ENCODE data around the gene BAMBI. TPM values are rescaled to one million over a fixed set of nuclear protein-coding genes. Genes with fewer than 3 reads are reported as not detected.

BAMBI gene
- total RNA-seq, 1 donor: 14.8 TPM

GRCh38 chr10:28715246-28715645, 37.9 kb downstream of the BAMBI start:
- Histone ChIP-seq H3K79me2 (ENCODE audit: insufficient read depth, low read length) (no peaks in the 10 kb centered on the region), H3K4me1 (ENCODE audit: insufficient read depth, low read length) (peaks cover 10% of the 10 kb centered on the region), H3K9me3 (ENCODE audit: low read depth, low read length) (no peaks in the 10 kb centered on the region), H2AFZ (ENCODE audit: low read length) (no peak overlapping the region), H4K20me1 (ENCODE audit: insufficient read depth, low read length) (no peaks in the 10 kb centered on the region), H3K4me3 (ENCODE audit: insufficient read depth, low read length) (no peak overlapping the region), H3K4me2 (ENCODE audit: insufficient read depth, low read length) (no peak overlapping the region), H3K27ac (ENCODE audit: low read depth, low read length) (no peak overlapping the region), H3K27me3 (ENCODE audit: insufficient read depth, low read length) (no peaks in the 10 kb centered on the region), H3K36me3 (ENCODE audit: insufficient read depth, low read length) (no peaks in the 10 kb centered on the region)
- no peak for DNase-seq (ENCODE audit: insufficient read length, low spot score, missing footprints)
- TF ChIP-seq, protein P1, sequence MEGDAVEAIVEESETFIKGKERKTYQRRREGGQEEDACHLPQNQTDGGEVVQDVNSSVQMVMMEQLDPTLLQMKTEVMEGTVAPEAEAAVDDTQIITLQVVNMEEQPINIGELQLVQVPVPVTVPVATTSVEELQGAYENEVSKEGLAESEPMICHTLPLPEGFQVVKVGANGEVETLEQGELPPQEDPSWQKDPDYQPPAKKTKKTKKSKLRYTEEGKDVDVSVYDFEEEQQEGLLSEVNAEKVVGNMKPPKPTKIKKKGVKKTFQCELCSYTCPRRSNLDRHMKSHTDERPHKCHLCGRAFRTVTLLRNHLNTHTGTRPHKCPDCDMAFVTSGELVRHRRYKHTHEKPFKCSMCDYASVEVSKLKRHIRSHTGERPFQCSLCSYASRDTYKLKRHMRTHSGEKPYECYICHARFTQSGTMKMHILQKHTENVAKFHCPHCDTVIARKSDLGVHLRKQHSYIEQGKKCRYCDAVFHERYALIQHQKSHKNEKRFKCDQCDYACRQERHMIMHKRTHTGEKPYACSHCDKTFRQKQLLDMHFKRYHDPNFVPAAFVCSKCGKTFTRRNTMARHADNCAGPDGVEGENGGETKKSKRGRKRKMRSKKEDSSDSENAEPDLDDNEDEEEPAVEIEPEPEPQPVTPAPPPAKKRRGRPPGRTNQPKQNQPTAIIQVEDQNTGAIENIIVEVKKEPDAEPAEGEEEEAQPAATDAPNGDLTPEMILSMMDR (IDR thresholded peaks at IDR 0.05; ENCODE audit: extremely low read depth, low read depth, low read length): no peak

DNA sequence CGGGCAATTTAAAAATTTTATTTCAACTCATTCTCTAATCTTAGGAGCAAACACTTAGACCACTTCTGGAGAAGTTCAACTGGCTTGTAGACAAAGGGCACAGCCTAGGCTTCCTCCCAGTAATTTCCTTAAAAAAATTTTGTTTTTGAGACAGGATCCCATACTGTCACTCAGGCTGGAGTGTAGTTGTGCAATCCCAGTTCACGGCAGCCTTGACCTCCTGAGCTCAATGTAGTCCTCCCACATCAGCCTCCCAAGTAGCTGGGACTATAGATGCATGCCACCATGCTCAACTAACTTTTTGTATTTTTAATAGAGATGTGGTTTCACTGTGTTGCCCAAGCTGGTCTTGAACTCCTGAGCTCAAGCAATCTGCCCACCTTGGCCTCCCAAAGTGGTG, 38.4 kb downstream of the BAMBI start:
- no peak overlapping the region for H2AFZ ChIP-seq (ENCODE audit: low read length)
- no peaks in the 10 kb centered on the region for H4K20me1 ChIP-seq (ENCODE audit: insufficient read depth, low read length)
- H3K4me2 ChIP-seq (ENCODE audit: insufficient read depth, low read length): no peak overlapping the region
- no peaks in the 10 kb centered on the region for H3K9me3 ChIP-seq (ENCODE audit: low read depth, low read length)
- no peaks in the 10 kb centered on the region for H3K27me3 ChIP-seq (ENCODE audit: insufficient read depth, low read length)
- H3K36me3 ChIP-seq (ENCODE audit: insufficient read depth, low read length): no peaks in the 10 kb centered on the region
- peaks cover 10% of the 10 kb centered on the region for H3K4me1 ChIP-seq (ENCODE audit: insufficient read depth, low read length)
- DNase-seq (ENCODE audit: insufficient read length, low spot score, missing footprints): no peak
- TF ChIP-seq, protein P1 (IDR thresholded peaks at IDR 0.05; ENCODE audit: extremely low read depth, low read depth, low read length): no peak
- no peak overlapping the region for H3K4me3 ChIP-seq (ENCODE audit: insufficient read depth, low read length)
- H3K79me2 ChIP-seq (ENCODE audit: insufficient read depth, low read length): no peaks in the 10 kb centered on the region
- no peak overlapping the region for H3K27ac ChIP-seq (ENCODE audit: low read depth, low read length)

- no peaks in the 10 kb centered on the region for H4K20me1 ChIP-seq (ENCODE audit: insufficient read depth, low read length)
- H3K9me3 ChIP-seq (ENCODE audit: low read depth, low read length): no peaks in the 10 kb centered on the region
- DNase-seq (ENCODE audit: insufficient read length, low spot score, missing footprints): no peak
- no peaks in the 10 kb centered on the region for H3K79me2 ChIP-seq (ENCODE audit: insufficient read depth, low read length)
- H3K4me3 ChIP-seq (ENCODE audit: insufficient read depth, low read length): no peak overlapping the region
- no peak overlapping the region for H2AFZ ChIP-seq (ENCODE audit: low read length)
- H3K4me2 ChIP-seq (ENCODE audit: insufficient read depth, low read length): no peak overlapping the region
- H3K4me1 ChIP-seq (ENCODE audit: insufficient read depth, low read length): peaks cover 13% of the 10 kb centered on the region
- TF ChIP-seq, protein P1 (IDR thresholded peaks at IDR 0.05; ENCODE audit: extremely low read depth, low read depth, low read length): no peak
- no peaks in the 10 kb centered on the region for H3K36me3 ChIP-seq (ENCODE audit: insufficient read depth, low read length)
- no peaks in the 10 kb centered on the region for H3K27me3 ChIP-seq (ENCODE audit: insufficient read depth, low read length)
- H3K27ac ChIP-seq (ENCODE audit: low read depth, low read length): no peak overlapping the region
These were observed 39.4 kb downstream of the BAMBI start for GRCh38 chr10:28716748-28717147.

GRCh38 chr10:28717656-28718201, 40.4 kb downstream of the BAMBI start:
- no peaks in the 10 kb centered on the region for H3K36me3 ChIP-seq (ENCODE audit: insufficient read depth, low read length)
- DNase-seq (ENCODE audit: insufficient read length, low spot score, missing footprints): no peak
- H2AFZ ChIP-seq (ENCODE audit: low read length): no peak overlapping the region
- H3K4me3 ChIP-seq (ENCODE audit: insufficient read depth, low read length): no peak overlapping the region
- peaks cover 14% of the 10 kb centered on the region for H3K4me1 ChIP-seq (ENCODE audit: insufficient read depth, low read length)
- no peaks in the 10 kb centered on the region for H3K79me2 ChIP-seq (ENCODE audit: insufficient read depth, low read length)
- TF ChIP-seq, protein P1 (IDR thresholded peaks at IDR 0.05; ENCODE audit: extremely low read depth, low read depth, low read length): no peak
- no peak overlapping the region for H3K4me2 ChIP-seq (ENCODE audit: insufficient read depth, low read length)
- H3K9me3 ChIP-seq (ENCODE audit: low read depth, low read length): no peaks in the 10 kb centered on the region
- H4K20me1 ChIP-seq (ENCODE audit: insufficient read depth, low read length): no peaks in the 10 kb centered on the region
- no peak overlapping the region for H3K27ac ChIP-seq (ENCODE audit: low read depth, low read length)
- H3K27me3 ChIP-seq (ENCODE audit: insufficient read depth, low read length): no peaks in the 10 kb centered on the region
